ENCODE results near the gene TAP1. TPM values are rescaled to one million over a fixed set of nuclear protein-coding genes. Genes with fewer than 3 reads are reported as not detected.
A peak's percentile ranks its signal among the peaks of the same experiment; 100 is the strongest.
"Not testable (repeated sequence)": the region's sequence is repeated elsewhere in the genome, so short reads cannot be mapped to it uniquely, and the experiment has no call there.

Gene TAP1
- total RNA-seq, 1 donor from 2014 or later: 15.4 TPM

GRCh38 chr6:32839356-32839755, 14.1 kb downstream of the TAP1 start:
- no peak for DNase-seq

GRCh38 chr6:32838114-32838958, 15.2 kb downstream of the TAP1 start, which contains the start of gene TAP2:
Gene TAP2, minus strand, starts transcription at chr6:32838739. Its CDS starts 506 bp downstream, at chr6:32838233.
- DNase-seq: peak; percentile 98

GRCh38 chr6:32837651-32838113, 15.8 kb downstream of the TAP1 start:
- no peak for DNase-seq

GRCh38 chr6:32836873-32837272, 16.6 kb downstream of the TAP1 start:
- DNase-seq: no peak

DNA sequence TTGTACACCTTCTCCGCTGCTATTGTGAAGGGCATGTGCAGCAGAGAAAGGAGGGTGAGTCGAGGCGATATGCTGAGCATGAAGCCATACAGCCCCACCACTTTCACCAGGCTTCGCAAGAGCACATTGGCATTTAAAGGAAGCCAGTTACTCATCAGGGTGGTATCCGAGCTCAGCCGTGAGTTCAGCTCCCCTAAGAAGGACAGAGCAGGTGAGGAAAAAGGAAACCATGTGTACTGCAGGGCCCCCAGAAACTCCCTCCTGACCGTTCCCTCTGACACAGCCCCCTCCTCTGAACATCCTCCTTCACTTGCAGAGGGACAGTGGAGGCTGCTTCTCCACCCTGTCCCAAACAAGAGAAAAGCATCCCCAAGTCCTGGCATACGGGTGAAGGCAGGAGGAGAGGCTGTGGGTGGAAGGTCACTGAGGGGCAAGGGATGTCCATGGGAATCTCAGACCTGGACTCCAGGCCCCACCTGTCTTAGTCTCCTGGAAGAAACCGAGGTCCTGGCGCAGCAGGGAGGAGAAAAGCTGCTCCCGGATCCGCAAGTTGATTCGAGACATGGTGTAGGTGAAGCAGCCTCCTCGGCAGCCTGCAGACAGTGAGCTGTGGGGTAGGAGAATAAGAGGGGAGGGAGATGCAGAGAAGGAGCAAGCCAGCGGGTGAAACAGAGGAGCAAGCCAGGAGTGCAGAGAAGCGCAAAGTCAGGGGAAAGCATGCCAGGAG, 18.2 kb downstream of the TAP1 start:
- DNase-seq: no peak

- no peak for DNase-seq
These were observed 19.8 kb downstream of the TAP1 start for GRCh38 chr6:32833664-32834063.

DNA sequence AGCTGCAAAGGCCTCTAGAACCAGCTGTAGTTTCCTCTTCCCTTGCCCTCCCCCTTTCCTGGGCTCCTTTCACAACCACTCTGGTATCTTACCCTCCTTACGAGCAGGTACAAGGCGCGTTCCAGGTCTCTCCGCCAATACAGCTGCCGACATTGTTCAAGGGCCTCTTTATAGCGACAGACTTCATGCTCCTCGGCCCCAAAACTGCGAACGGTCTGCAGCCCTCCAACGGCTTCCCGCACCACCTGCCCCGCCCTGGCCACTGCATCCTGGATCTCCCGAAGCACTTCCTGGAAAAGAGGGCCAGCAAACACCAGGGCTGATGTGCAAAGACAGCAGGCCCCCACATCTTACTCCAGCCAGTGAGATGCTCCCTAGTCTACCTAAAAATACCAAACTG, 21.0 kb downstream of the TAP1 start:
- DNase-seq: no peak

GRCh38 chr6:32830936-32831335, 22.6 kb downstream of the TAP1 start:
- no peak for DNase-seq

DNA sequence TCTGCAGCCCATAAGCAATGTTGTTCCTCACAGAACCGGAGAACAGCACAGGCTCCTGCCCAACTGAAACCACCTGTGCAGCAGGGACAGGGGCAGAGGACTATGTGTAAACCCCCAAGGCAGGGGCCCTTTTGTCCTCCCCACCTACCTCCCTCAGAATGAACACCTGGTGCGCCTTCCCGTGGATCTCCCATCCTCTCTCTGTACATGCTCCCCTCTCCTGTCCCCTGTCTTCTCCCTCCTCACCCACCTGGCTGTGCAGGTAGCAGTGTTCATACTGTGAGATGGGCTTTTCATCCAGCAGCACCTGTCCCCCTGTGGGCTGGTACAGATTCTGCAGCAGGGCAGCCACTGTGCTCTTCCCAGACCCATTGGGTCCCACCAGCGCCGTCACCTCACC, 23.5 kb downstream of the TAP1 start:
- no peak for DNase-seq

- DNase-seq: no peak
These were observed 24.0 kb downstream of the TAP1 start for GRCh38 chr6:32829495-32829894.

DNA sequence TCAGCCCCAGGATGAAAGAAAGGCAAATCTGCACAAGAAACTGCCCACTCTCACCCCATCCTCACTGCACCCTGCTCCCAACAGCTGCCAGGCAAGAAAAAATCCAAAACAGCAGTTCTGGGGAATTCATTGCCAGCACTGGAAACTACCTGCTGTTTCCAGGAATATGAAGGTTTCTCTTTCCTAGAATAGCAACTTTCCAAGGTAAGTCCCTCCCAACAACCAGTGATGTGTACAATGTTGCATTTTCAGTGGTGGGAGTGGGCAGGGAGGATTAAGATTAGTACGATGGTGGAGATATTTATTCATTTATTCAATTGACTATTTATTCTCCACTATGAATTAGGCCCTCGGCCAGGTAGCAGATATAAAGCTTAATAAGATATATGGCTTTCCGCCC, 26.5 kb downstream of the TAP1 start:
- DNase-seq: no peak

DNA sequence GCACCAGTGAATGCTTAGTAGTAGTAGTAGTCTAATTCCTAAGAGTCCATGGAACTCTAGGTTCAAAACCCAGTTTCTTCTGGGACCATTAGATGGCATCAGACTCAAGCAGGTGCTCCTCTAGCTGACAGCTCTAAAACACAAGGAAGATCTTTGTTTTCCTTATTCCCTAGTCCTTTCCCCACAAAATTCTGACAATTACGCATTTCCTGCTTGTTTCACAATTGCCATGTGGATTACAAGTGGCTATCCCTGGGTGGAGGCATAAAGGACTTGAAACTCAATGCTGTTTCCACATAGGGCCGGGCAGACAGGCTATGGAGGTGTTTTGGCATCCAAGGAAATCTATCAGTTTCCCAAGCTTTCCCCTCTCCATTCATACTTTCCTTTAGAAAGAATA, 27.5 kb downstream of the TAP1 start:
- peak; percentile 21 for DNase-seq

DNA sequence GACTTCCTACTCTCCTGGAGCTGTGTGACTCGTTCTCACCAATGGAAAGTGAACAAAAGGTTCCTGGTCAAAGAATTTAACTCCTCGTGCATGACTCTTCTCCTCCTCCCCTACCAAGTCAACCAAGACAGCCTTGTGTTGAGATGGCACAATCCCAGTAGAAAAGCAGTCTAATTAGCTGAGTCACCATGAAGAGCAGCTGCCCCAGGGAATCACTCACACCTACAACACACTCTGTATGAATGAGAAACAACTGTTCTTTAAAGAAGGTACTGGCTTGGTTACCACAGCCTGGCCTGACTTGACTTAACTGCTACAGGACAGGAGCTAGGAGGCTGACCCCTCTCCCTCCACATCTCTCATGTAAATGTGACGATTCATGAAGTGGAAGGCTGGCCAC, 33.8 kb downstream of the TAP1 start:
- peak; percentile 19 for DNase-seq

DNA sequence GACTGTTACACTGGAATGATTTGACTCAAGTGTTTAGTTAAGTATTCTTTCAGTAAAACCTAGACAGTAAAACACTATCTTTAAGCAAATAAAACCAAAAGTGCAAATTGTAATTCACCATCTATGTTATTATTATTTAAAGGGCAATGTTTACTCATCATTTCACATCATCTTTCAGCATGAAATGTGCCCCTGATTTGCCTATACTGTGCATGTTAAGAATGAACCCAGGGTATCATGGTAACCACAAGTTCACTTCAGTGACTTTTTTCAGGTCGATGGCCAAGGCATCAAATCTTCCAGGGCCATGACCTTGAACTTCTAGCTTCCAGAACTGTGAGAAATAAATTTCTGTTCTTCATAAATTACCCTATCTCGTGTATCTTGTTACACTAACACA, 34.6 kb downstream of the TAP1 start:
- DNase-seq: no peak

- DNase-seq: peak; percentile 13
These were observed 36.7 kb downstream of the TAP1 start, which contains the start of gene HLA-DOB for GRCh38 chr6:32816746-32817204. Gene HLA-DOB, minus strand, starts transcription at chr6:32817002. Its CDS starts 51 bp downstream, at chr6:32816951.

- no peak for DNase-seq
These were observed 37.5 kb downstream of the TAP1 start for GRCh38 chr6:32815996-32816395.

- DNase-seq: peak; percentile 50
These were observed 38.4 kb downstream of the TAP1 start for GRCh38 chr6:32815115-32815514.

DNA sequence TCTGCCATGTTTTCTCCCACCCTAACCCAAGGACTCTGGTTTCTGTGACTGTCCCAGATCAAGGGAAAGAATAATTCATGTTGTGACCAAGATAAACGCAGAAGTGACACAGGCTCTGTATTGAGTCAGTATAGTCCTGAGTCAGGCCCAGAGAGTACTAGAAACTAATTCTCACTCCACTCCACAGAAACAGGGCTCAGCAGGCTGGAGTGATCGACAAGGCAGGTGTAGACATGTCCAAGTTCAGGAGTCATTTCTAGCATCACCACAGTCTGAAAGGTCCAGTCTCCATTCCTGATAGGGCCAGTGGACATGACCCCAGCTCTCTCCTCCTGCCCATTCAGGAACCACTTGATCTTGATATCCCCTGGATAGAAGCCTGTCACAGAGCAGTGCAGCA, 39.4 kb downstream of the TAP1 start:
- no peak for DNase-seq

DNA sequence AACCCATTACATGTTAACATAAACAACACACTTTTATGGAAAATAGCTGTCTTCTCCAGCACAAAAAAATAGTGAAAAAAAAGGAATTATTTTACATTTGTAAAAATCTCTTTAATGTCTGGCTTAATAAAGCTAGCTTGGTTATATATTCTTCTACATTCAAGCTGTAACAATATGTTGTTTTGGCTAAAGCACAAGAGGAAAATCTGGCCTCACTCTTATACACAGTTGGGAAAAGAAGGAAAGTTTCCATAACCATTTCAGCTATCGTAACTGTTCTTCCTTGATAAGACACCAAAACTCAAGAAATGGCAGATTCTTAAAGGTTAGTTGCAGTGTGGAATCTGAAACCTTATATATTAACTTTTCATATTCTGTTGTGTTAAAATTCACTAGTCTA, 44.3 kb downstream of the TAP1 start:
- DNase-seq: no peak

GRCh38 chr6:32807020-32807580, 46.4 kb downstream of the TAP1 start:
- peak; percentile 17 for DNase-seq

GRCh38 chr6:32805404-32805803, 48.1 kb downstream of the TAP1 start:
- DNase-seq: not testable (repeated sequence)

DNA sequence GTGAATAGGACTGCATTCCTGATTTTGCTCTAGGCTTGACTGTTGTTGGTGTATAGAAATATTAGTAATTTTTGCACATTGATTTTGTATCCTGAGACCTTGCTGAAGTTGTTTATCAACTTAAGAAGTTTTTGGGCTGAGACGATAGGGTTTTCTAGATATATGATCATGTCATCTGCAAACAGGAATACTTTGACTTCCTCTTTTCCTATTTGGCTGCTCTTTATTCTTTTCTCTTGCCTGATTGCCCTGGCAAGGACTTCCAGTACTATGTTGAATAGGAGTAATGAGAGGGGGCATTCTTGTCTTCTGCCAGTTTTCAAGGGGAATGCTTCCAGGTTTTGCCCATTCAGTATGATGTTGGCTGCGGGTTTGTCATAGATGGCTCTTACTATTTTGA, 50.1 kb downstream of the TAP1 start:
- DNase-seq: no peak

GRCh38 chr6:32799740-32800139, 53.8 kb downstream of the TAP1 start:
- no peak for DNase-seq

Data from tongue (tissue), 2 donors.